Kidney (tissue), 22 donors: ENCODE measurements around the gene RNF125. TPM values are rescaled to one million over a fixed set of nuclear protein-coding genes. Genes with fewer than 3 reads are reported as not detected.
A peak's percentile ranks its signal among the peaks of the same experiment; 100 is the strongest.

Source experiments
- DNase-seq, 5 donors: peaks; one replicate each; pipeline ENCODE4 v3.0.0-alpha.2; 2013 to 2020
- FAIRE-seq: peaks from 2 replicates; lab custom pipeline; 2012; peaks lifted over from hg19 to GRCh38; lab: Jason Lieb, UNC
- H3K27ac ChIP-seq, 2 donors: one replicate each; pipeline ENCODE4 v1.7.0; 2013; ENCODE audit warnings: low read depth in 2 of 2, low read length in 2 of 2, inconsistent platforms in 1 of 2
- H3K27me3 ChIP-seq: one replicate; pipeline ENCODE4 v1.7.1; 2013; ENCODE audit warnings: low read length, inconsistent platforms; ENCODE audit not compliant: control insufficient read depth, insufficient read depth
- H3K36me3 ChIP-seq, 3 donors: one replicate each; pipeline versions ENCODE4 v1.7.0 to v1.7.1; 2013; ENCODE audit warnings: low read length in 3 of 3, control low read depth in 1 of 3, inconsistent platforms in 1 of 3; ENCODE audit not compliant: insufficient read depth in 3 of 3, control insufficient read depth in 2 of 3
- H3K4me1 ChIP-seq, 3 donors: one replicate each; pipeline versions ENCODE4 v1.7.0 to v1.7.1; 2013; ENCODE audit warnings: low read length in 3 of 3, inconsistent platforms in 1 of 3, low read depth in 1 of 3; ENCODE audit not compliant: control insufficient read depth in 2 of 3, insufficient read depth in 2 of 3
- H3K4me3 ChIP-seq, 3 donors: one replicate each; pipeline versions ENCODE4 v1.7.0 to v1.8.1; 2013; ENCODE audit warnings: low read length in 3 of 3, control low read depth in 1 of 3, inconsistent platforms in 1 of 3
- H3K9ac ChIP-seq, 3 donors: one replicate each; pipeline versions ENCODE4 v1.7.0 to v1.7.1; 2013; ENCODE audit warnings: low read length in 3 of 3, control low read depth in 1 of 3, inconsistent platforms in 1 of 3
- H3K9me3 ChIP-seq, 3 donors: one replicate each; pipeline versions ENCODE4 v1.7.0 to v1.7.1; 2013; ENCODE audit warnings: low read length in 3 of 3, control low read depth in 1 of 3, inconsistent platforms in 1 of 3; ENCODE audit not compliant: control insufficient read depth in 2 of 3, insufficient read depth in 1 of 3
- CTCF ChIP-seq: IDR thresholded peaks from 3 replicates; pipeline ENCODE4 v1.5.1; 2012; ENCODE audit warnings: mild to moderate bottlenecking, moderate library complexity, borderline replicate concordance; ENCODE audit not compliant: insufficient read depth; ENCODE audit errors: extremely low read depth
- intact Hi-C: fragments of 100-400 bp; cut with DNase I; formaldehyde crosslinking; loops from one replicate; pipeline ENCODE4 v1.11.1; 2022
- long read RNA-seq, 10 donors: library from polyadenylated mRNA in 1 of 10; unstranded in 1 of 10; transcript quantifications; one replicate each; pipeline ENCODE4 v2.0.0 and lab custom pipeline, GENCODE V29; 2021 to 2026
- polyA plus RNA-seq: library from polyadenylated mRNA; stranded (reverse); fragments of 350-450 nt; fragmentation: Illumina TruSeq; extraction: RNeasy Lipid Tissue Mini Kit (QIAGEN cat#74804); gene quantifications from one replicate; pipeline ENCODE4 v1.2.3, GENCODE V29; 2014; ENCODE audit warnings: low read depth, low replicate concordance; ENCODE audit not compliant: insufficient read depth
- total RNA-seq: library from RNA; stranded (reverse); fragmentation: NEBNext Ultra II Directional; extraction: Animal tissue kit (Norgen Biotek cat#: 25700); gene quantifications from one replicate; pipeline ENCODE4 v1.2.1, GENCODE V29; 2021
- donor health status: control.
- donor health status: control.
- donor health status: control.
- donor health status: control.
- donor health status: control.
- donor health status: DM: yes; HTN: yes; CAD: no.
- donor health status: Normal renal cell carcinoma (clear cell type).

RNF125 gene
- total RNA-seq (6.0 TPM), polyA plus RNA-seq (0.62 TPM)
- long read RNA-seq, donor 1: 0 reads
- long read RNA-seq, donor 2: 0 reads
- long read RNA-seq, donor 3: 0 reads
- long read RNA-seq, donor 4, full-length matches to known transcripts: 2 of 2 reads
- long read RNA-seq, donor 4, partial matches to known transcripts: 0 of 2 reads
- long read RNA-seq, donor 4, other reads (novel, unspliced or antisense): 0 of 2 reads
- long read RNA-seq, donor 5, full-length matches to known transcripts: 1 of 1 reads
- long read RNA-seq, donor 5, partial matches to known transcripts: 0 of 1 reads
- long read RNA-seq, donor 5, other reads (novel, unspliced or antisense): 0 of 1 reads
- long read RNA-seq, donor 6: 0 reads
- long read RNA-seq, donor 7, full-length matches to known transcripts: 2 of 2 reads
- long read RNA-seq, donor 7, partial matches to known transcripts: 0 of 2 reads
- long read RNA-seq, donor 7, other reads (novel, unspliced or antisense): 0 of 2 reads
- long read RNA-seq, donor 8: 0 reads
- long read RNA-seq, donor 9: 0 reads
- long read RNA-seq, donor 10, full-length matches to known transcripts: 1 of 1 reads
- long read RNA-seq, donor 10, partial matches to known transcripts: 0 of 1 reads
- long read RNA-seq, donor 10, other reads (novel, unspliced or antisense): 0 of 1 reads

GRCh38 chr18:32018331-32019250 lies at the start of gene RNF125:
Gene RNF125, plus strand, starts transcription at chr18:32018825. Its CDS starts 39 bp downstream, at chr18:32018864.
- Histone ChIP-seq H3K4me1 (peaks cover 0 to 8% (median 0%) of the 10 kb centered on the region in 3 donors), H3K4me3 (peak within 1 kb of the TSS; percentile 56 to 77 (median 68)), H3K27me3 (no peaks in the 10 kb centered on the region), H3K9ac (peak within 1 kb of the TSS; percentile 22 to 61 (median 41)), H3K27ac (peak within 1 kb of the TSS; percentile 37 to 71), H3K9me3 (no peaks in the 10 kb centered on the region), H3K36me3 (no peaks in the 10 kb centered on the region)
- DNase-seq: peak; percentile 91 to 95 (median 94)
- intact Hi-C loops: no loop called here
- FAIRE-seq: no peak
- TF ChIP-seq CTCF: no peak

- Histone ChIP-seq H3K36me3 (no peaks in the 10 kb centered on the region), H3K4me3 (no peak overlapping the region), H3K27me3 (no peaks in the 10 kb centered on the region), H3K9me3 (peaks cover 0 to 15% (median 5%) of the 10 kb centered on the region in 3 donors), H3K27ac (no peak overlapping the region), H3K4me1 (no peaks in the 10 kb centered on the region), H3K9ac (no peak overlapping the region)
- DNase-seq (peak in 3 of 5 donors; percentile 25 to 47 (median 33)), FAIRE-seq (no peak)
- TF ChIP-seq CTCF: no peak
- intact Hi-C loops: no loop called here
Measured at GRCh38 chr18:31970617-31971016, 48.0 kb upstream of the RNF125 start.

- intact Hi-C loops: no loop called here
- H3K27me3 ChIP-seq: no peaks in the 10 kb centered on the region
- H3K27ac ChIP-seq: no peak overlapping the region
- H3K4me1 ChIP-seq: no peaks in the 10 kb centered on the region
- no peak for TF ChIP-seq CTCF
- no peak overlapping the region for H3K9ac ChIP-seq
- no peak for FAIRE-seq
- DNase-seq: no peak
- peaks cover 0 to 15% (median 5%) of the 10 kb centered on the region in 3 donors for H3K9me3 ChIP-seq
- H3K4me3 ChIP-seq: no peak overlapping the region
- H3K36me3 ChIP-seq: no peaks in the 10 kb centered on the region
Measured at GRCh38 chr18:31973929-31974546, 44.6 kb upstream of the RNF125 start.
